ENCODE results near the gene ITPKB. TPM values are rescaled to one million over a fixed set of nuclear protein-coding genes. Genes with fewer than 3 reads are reported as not detected.
A peak's percentile ranks its signal among the peaks of the same experiment; 100 is the strongest.

Gene ITPKB
- total RNA-seq, 1 donor from 2014 or later, result 44.1 TPM

DNA sequence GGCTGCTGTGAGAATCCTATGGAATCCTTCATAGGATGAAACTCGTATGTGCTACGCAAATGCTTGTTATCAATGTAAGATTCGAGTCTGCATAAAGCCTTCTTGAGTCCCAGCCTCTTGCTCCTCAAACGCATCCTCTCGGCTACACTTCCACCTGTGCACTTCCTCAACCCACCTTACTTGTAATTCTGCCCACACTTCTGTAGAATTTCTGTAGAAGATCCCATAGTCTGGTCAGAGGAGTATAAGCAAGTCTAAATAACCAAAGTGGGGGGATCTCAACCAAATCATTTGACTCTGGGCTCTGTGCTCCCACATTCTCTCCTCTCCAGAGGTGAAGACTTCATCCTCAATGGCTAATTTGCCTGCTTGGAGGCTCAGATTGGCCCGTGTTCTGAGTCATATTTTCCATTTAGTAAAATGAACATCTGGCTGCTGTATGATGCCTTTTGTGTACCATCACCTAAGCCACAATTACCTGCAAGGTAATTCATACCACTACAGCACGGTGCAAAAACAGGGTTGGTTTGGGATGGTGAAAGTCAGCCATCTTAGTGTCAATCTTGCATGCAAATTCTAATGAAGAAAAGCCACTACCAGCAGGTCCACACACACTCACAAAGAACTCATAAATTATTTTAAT, 63.2 kb downstream of the ITPKB start:
- Histone ChIP-seq H3K4me3 (no peak overlapping the region), H3K4me1 (peaks cover 68% of the 10 kb centered on the region), H3K27ac (peak overlapping the region; percentile 85), H3K27me3 (no peaks in the 10 kb centered on the region), H3K9me3 (no peaks in the 10 kb centered on the region), H3K36me3 (no peaks in the 10 kb centered on the region)
- DNase-seq, result no peak
- intact Hi-C loops (cut with DNase I), result no loop called here
- ATAC-seq, result no peak
- TF ChIP-seq, protein P1, sequence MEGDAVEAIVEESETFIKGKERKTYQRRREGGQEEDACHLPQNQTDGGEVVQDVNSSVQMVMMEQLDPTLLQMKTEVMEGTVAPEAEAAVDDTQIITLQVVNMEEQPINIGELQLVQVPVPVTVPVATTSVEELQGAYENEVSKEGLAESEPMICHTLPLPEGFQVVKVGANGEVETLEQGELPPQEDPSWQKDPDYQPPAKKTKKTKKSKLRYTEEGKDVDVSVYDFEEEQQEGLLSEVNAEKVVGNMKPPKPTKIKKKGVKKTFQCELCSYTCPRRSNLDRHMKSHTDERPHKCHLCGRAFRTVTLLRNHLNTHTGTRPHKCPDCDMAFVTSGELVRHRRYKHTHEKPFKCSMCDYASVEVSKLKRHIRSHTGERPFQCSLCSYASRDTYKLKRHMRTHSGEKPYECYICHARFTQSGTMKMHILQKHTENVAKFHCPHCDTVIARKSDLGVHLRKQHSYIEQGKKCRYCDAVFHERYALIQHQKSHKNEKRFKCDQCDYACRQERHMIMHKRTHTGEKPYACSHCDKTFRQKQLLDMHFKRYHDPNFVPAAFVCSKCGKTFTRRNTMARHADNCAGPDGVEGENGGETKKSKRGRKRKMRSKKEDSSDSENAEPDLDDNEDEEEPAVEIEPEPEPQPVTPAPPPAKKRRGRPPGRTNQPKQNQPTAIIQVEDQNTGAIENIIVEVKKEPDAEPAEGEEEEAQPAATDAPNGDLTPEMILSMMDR (IDR thresholded peaks at IDR 0.05), result no peak

DNA sequence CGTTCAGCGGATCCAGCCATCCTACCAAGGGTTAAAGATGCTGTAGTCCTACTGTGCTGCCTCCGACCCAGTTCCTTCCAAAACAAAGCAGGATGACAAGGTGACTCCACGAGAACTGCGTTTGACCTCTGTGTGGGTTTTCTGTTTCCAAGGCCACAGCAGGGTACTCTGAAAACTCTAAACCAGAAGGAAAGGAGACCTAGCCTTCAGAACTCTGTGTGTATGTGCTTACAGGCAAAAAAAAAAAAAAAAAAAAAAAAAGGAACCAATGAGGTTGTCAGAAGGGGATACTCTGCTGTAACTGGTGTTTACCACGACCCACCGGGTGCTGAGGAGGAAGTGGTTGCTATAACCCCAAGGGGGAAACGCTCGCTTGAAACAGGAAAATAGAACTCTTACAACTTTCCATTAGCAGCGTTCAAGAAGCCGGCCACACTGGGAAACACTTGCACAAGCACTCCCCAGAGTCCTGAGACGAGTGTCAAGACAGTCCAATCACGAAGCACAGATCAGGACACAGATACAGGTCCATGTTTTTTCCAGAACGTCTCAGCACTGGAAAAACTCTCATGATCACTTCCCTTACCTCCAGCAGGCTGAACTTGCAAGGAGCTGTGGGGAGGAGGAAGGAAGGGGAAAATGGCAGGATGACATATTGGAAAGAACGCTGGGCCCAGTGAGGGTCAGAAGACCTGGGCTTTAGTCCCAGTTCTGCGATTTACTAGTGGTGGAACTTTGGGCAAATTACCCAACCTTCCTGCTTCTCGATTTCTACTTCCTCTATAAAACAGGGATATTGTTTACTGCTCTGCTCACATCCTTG, 64.0 kb downstream of the ITPKB start:
- peak; percentile 80 for ATAC-seq
- Histone ChIP-seq H3K9me3 (no peaks in the 10 kb centered on the region), H3K4me3 (no peak overlapping the region), H3K4me1 (peaks cover 60% of the 10 kb centered on the region), H3K36me3 (no peaks in the 10 kb centered on the region), H3K27me3 (no peaks in the 10 kb centered on the region), H3K27ac (peak overlapping the region; percentile 85)
- no peak for DNase-seq
- intact Hi-C loops (cut with DNase I), result no loop called here
- TF ChIP-seq, protein P1 (IDR thresholded peaks at IDR 0.05), result no peak

DNA sequence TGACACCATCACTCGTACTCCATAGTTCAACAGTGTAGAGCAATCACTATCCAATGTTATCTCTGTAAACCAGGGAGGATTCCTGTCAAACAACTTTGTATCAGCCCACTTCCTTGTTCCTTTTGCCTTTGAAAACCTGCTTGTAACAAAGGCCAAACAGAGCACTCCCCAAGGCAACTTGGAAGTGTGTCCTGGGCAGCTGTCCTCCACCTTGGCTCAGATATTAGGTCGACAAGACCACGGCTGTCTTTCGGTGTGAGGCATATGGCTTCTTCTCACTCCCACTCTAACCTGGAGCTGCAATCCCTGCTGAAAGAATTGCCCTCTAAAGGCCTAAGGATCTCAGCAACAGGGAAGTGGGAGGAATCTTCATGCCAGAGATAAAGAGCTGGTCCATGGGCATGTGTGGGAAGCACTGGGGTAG, 66.7 kb downstream of the ITPKB start:
- peaks cover 35% of the 10 kb centered on the region for H3K4me1 ChIP-seq
- H3K4me3 ChIP-seq, result no peak overlapping the region
- intact Hi-C loops (cut with DNase I), result no loop called here
- DNase-seq, result no peak
- no peak overlapping the region for H3K27ac ChIP-seq
- H3K9me3 ChIP-seq, result no peaks in the 10 kb centered on the region
- H3K36me3 ChIP-seq, result no peaks in the 10 kb centered on the region
- H3K27me3 ChIP-seq, result no peaks in the 10 kb centered on the region
- ATAC-seq, result no peak
- TF ChIP-seq, protein P1 (IDR thresholded peaks at IDR 0.05), result no peak

DNA sequence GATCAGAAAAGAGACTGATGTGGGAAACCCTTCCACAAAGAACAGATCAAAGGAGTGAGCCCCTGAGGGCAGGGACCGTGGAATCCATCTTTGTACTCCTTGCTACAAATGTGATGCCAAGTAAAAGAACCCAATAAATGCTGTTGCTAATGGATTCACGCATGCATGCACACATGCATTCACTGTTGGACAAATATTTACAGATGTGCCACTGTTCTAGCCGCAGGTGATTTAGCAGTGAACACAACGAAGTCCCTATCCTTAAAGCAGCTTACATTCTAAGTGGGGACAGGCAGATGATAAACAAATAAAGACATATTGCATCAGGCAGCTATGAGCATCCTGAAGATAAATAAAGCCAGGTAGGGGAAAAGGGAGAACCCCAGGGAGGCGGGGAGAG, 67.8 kb downstream of the ITPKB start:
- DNase-seq (no peak), ATAC-seq (no peak)
- Histone ChIP-seq H3K27ac (no peak overlapping the region), H3K4me1 (peaks cover 33% of the 10 kb centered on the region), H3K9me3 (no peaks in the 10 kb centered on the region), H3K4me3 (no peak overlapping the region), H3K27me3 (no peaks in the 10 kb centered on the region), H3K36me3 (no peaks in the 10 kb centered on the region)
- TF ChIP-seq, protein P1 (IDR thresholded peaks at IDR 0.05), result no peak
- intact Hi-C loops (cut with DNase I), result no loop called here

DNA sequence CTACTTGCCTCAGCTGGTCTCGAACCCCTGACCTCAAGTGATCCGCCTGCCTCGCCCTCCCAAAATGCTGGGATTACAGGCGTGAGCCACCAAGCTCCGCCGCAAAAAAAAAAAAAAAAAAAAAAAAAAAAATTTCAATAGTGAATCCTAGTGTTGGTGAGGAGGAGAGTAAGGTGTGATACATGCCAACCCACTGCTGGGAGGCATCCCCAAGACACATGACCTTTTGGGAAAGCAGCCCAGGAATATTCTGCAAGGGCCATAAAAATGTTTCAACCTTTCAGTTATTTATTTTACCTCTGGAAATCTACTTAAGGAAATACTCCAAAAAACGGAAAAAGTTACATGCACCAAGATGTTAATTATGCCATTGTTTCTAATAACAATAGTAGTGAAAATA, 69.0 kb downstream of the ITPKB start:
- H3K9me3 ChIP-seq, result no peaks in the 10 kb centered on the region

More for the DNA sequence above, 69.0 kb downstream of the ITPKB start:
- Histone ChIP-seq H3K36me3 (no peaks in the 10 kb centered on the region), H3K4me3 (no peak overlapping the region), H3K4me1 (peaks cover 31% of the 10 kb centered on the region), H3K27me3 (no peaks in the 10 kb centered on the region), H3K27ac (no peak overlapping the region)
- TF ChIP-seq, protein P1 (IDR thresholded peaks at IDR 0.05), result no peak
- ATAC-seq (no peak), DNase-seq (no peak)
- intact Hi-C loops (cut with DNase I), result no loop called here
